ENCODE data around the gene KRTAP5-10.
"Not testable (repeated sequence)": the region's sequence is repeated elsewhere in the genome, so short reads cannot be mapped to it uniquely, and the experiment has no call there.

The KRTAP5-10 gene

GRCh38 chr11:71542879-71543777 lies 22.2 kb upstream of the KRTAP5-10 start:
- DNase-seq = peak; percentile 85 to 88 (median 87)

GRCh38 chr11:71543866-71544265 lies 21.5 kb upstream of the KRTAP5-10 start:
- peak; percentile 68 to 87 (median 76) for DNase-seq

- DNase-seq = no peak
These were observed 20.7 kb upstream of the KRTAP5-10 start for GRCh38 chr11:71544525-71545214.

GRCh38 chr11:71545405-71545966 lies 19.9 kb upstream of the KRTAP5-10 start:
- DNase-seq = no peak

GRCh38 chr11:71548120-71548519 lies 17.2 kb upstream of the KRTAP5-10 start, which contains the start of gene KRTAP5-9:
KRTAP5-9 (plus strand) TSS chr11:71548420; CDS start chr11:71548658, 238 bp downstream.
- DNase-seq = no peak

- no peak for DNase-seq
These were observed 16.6 kb upstream of the KRTAP5-10 start for GRCh38 chr11:71548716-71549151.

GRCh38 chr11:71551711-71552110 lies 13.7 kb upstream of the KRTAP5-10 start:
- peak; percentile 61 to 82 (median 79) for DNase-seq

- no peak for DNase-seq
These were observed 10.4 kb upstream of the KRTAP5-10 start for GRCh38 chr11:71554996-71555395.

GRCh38 chr11:71555508-71555907 lies 9.9 kb upstream of the KRTAP5-10 start:
- no peak for DNase-seq

GRCh38 chr11:71556018-71556417 lies 9.3 kb upstream of the KRTAP5-10 start:
- DNase-seq = no peak

- no peak for DNase-seq
These were observed 8.1 kb upstream of the KRTAP5-10 start for GRCh38 chr11:71557257-71557656.

- no peak for DNase-seq
These were observed 6.4 kb upstream of the KRTAP5-10 start for GRCh38 chr11:71558996-71559395.

GRCh38 chr11:71562120-71562519 lies 3.2 kb upstream of the KRTAP5-10 start:
- DNase-seq = no peak

- peak; percentile 79 to 84 (median 84) for DNase-seq
These were observed 2.0 kb upstream of the KRTAP5-10 start for GRCh38 chr11:71563406-71563805.

- no peak for DNase-seq
These were observed 933 bp upstream of the KRTAP5-10 start for GRCh38 chr11:71564430-71564829.

- no peak for DNase-seq
These were observed 788 bp downstream of the KRTAP5-10 start for GRCh38 chr11:71566081-71566620.

- not testable (repeated sequence) for DNase-seq
These were observed 1.6 kb downstream of the KRTAP5-10 start for GRCh38 chr11:71566626-71567599.

GRCh38 chr11:71567633-71568032 lies 2.3 kb downstream of the KRTAP5-10 start:
- DNase-seq = not testable (repeated sequence)

GRCh38 chr11:71568704-71569349 lies 3.5 kb downstream of the KRTAP5-10 start:
- no peak for DNase-seq

- DNase-seq = not testable (repeated sequence)
These were observed 5.9 kb downstream of the KRTAP5-10 start for GRCh38 chr11:71571101-71571850.

GRCh38 chr11:71572811-71573210 lies 7.4 kb downstream of the KRTAP5-10 start:
- DNase-seq = no peak

Data from suppressor macrophage treated with lipopolysaccharide for 1 hour (primary cell).